CD4-positive, CD25-positive, alpha-beta regulatory T cell (primary cell): ENCODE data around the gene PTTG1IP. TPM values are rescaled to one million over a fixed set of nuclear protein-coding genes. Genes with fewer than 3 reads are reported as not detected.

Experiments
- ATAC-seq, 2 donors: fragments of 150-1000 bp; cut with Tn5 transposase; one replicate each; pipeline ENCODE4 v1.10.0; 2021; ENCODE audit warnings: low read depth in 2 of 2, moderate number of reproducible peaks in 2 of 2, moderate library complexity in 1 of 2
- DNase-seq, 3 donors: peaks; one replicate each; pipeline versions ENCODE4 v3.0.0 to v3.0.0-alpha.2; 2012 to 2022; ENCODE audit warnings: mixed read lengths in 1 of 3
- H3K27ac ChIP-seq: one replicate; pipeline ENCODE4 v1.7.0; 2013; ENCODE audit warnings: mild to moderate bottlenecking, low read length; ENCODE audit not compliant: insufficient read depth, poor library complexity, severe bottlenecking
- H3K27me3 ChIP-seq: one replicate; pipeline ENCODE4 v1.7.0; 2013; ENCODE audit warnings: low read length; ENCODE audit not compliant: control insufficient read depth, insufficient read depth
- H3K36me3 ChIP-seq: one replicate; pipeline ENCODE4 v1.7.0; 2013; ENCODE audit warnings: mild to moderate bottlenecking, low read length, moderate library complexity; ENCODE audit not compliant: control insufficient read depth, insufficient read depth
- H3K4me1 ChIP-seq: 2 replicates; pipeline ENCODE4 v1.7.0; 2013; ENCODE audit warnings: mild to moderate bottlenecking, low read length; ENCODE audit not compliant: insufficient read depth, control insufficient read depth, poor library complexity, severe bottlenecking
- H3K4me3 ChIP-seq: one replicate; pipeline ENCODE4 v1.7.0; 2013; ENCODE audit warnings: low read depth, mild to moderate bottlenecking, low read length, moderate library complexity
- H3K9me3 ChIP-seq, 2 experiments: 1 replicate in 1 of 2; 2 replicates in 1 of 2; pipeline ENCODE4 v1.7.0; 2013; ENCODE audit warnings: low read length in 2 of 2, mild to moderate bottlenecking in 1 of 2, moderate library complexity in 1 of 2; ENCODE audit not compliant: control insufficient read depth in 2 of 2
- H3K27ac Mint-ChIP-seq, 3 donors: one replicate each; pipeline ENCODE4 v1.8.0; 2020 to 2022; ENCODE audit warnings: mild to moderate bottlenecking in 3 of 3, mixed read lengths in 3 of 3, moderate library complexity in 2 of 3
- H3K27me3 Mint-ChIP-seq: one replicate; pipeline ENCODE4 v1.8.0; 2022; ENCODE audit warnings: mild to moderate bottlenecking, mixed read lengths
- H3K36me3 Mint-ChIP-seq: one replicate; pipeline ENCODE4 v1.8.0; 2020; ENCODE audit warnings: mixed read lengths
- H3K4me1 Mint-ChIP-seq, 4 donors: one replicate each; pipeline ENCODE4 v1.8.0; 2020 to 2022; ENCODE audit warnings: mixed read lengths in 4 of 4, mild to moderate bottlenecking in 1 of 4
- H3K4me3 Mint-ChIP-seq, 4 donors: one replicate each; pipeline ENCODE4 v1.8.0; 2020 to 2022; ENCODE audit warnings: mild to moderate bottlenecking in 4 of 4, mixed read lengths in 4 of 4, moderate library complexity in 3 of 4
- H3K9me3 Mint-ChIP-seq, 7 donors: one replicate each; pipeline ENCODE4 v1.8.0; 2020 to 2022; ENCODE audit warnings: mixed read lengths in 7 of 7, mild to moderate bottlenecking in 3 of 7, moderate library complexity in 2 of 7
- polyA plus RNA-seq, 4 donors: library from polyadenylated mRNA; unstranded; fragments of 300-500 nt; fragmentation: Illumina TruSeq; gene quantifications; one replicate each; pipeline ENCODE4 v1.2.3, GENCODE V29; 2021
- total RNA-seq: library from RNA; stranded (reverse); gene quantifications from one replicate; pipeline ENCODE4 v1.2.3, GENCODE V29; 2022

The PTTG1IP gene
- total and polyA plus RNA-seq, 5 donors from 2014 or later = 78.5 to 100 (median 95.6) TPM

- no peak overlapping the region for H3K27ac ChIP-seq
- no peaks in the 10 kb centered on the region for H3K4me1 ChIP-seq
- H3K4me3 ChIP-seq = no peak overlapping the region
- peak overlapping the region in 1 of 3 donors; percentile 32 for H3K27ac Mint-ChIP-seq
- H3K27me3 ChIP-seq = no peaks in the 10 kb centered on the region
- no peaks in the 10 kb centered on the region for H3K9me3 ChIP-seq
- ATAC-seq = peak in 1 of 2 donors; percentile 15
- no peaks in the 10 kb centered on the region for H3K27me3 Mint-ChIP-seq
- peaks cover 0 to 6% (median under 1%) of the 10 kb centered on the region in 4 donors for H3K4me1 Mint-ChIP-seq
- H3K4me3 Mint-ChIP-seq = peak overlapping the region in 1 of 4 donors; percentile 35
- H3K9me3 Mint-ChIP-seq = no peaks in the 10 kb centered on the region
- no peaks in the 10 kb centered on the region for H3K36me3 Mint-ChIP-seq
- peaks cover 56% of the 10 kb centered on the region for H3K36me3 ChIP-seq
- no peak for DNase-seq
Observed at GRCh38 chr21:44887126-44887806, 13.8 kb upstream of the PTTG1IP start.

DNA sequence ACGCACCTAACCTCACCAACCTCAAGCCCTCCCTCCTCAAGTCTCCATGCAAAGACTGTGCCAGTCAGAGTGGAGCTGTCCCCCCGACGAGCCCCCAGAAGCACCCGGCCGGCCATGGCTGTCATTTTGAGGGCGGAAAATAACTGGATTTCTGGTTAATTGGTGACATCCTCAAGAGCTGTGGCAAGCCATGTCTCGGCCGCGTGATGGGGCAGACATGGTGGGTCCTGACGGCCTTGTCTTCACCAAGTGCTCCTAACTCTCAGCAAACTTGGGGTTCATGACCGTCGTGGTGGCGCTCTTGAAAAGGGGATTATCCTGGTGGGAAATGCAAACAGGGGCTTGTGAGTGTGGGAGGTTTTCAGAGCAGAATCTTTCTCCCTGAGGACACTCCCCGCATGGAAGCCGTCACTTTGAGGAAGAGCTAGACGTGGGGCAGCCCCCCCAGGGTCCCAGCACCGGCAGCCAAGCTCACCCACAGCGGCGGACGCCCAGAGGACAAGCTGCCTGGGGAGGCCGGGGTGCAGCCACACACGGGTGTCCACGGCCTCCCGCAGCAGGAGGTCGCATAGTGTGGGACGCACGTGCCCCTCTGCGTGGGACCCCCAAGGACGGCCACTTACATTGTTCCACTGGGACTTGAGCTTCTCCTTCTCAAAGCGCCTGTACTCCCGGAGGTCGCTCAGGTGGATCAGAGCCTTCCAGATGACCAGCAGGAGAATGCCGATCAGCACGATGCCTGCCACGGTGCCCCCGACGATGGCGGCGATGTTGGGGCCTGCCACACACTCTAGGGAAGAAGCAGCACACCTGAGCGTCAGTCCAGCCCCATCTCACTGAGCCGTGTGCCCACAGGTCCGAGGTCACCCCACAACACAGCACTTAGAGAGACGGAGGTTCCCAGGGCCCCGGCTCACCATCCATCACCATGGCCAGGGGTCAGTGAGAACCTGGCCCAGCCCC lies 12.9 kb upstream of the PTTG1IP start:
- no peaks in the 10 kb centered on the region for H3K27me3 ChIP-seq
- Mint-ChIP-seq H3K9me3 (no peaks in the 10 kb centered on the region), H3K27me3 (no peaks in the 10 kb centered on the region), H3K27ac (peak overlapping the region in 1 of 3 donors; percentile 26), H3K4me1 (peaks cover 0 to 11% (median under 1%) of the 10 kb centered on the region in 4 donors), H3K36me3 (no peaks in the 10 kb centered on the region), H3K4me3 (no peak overlapping the region)
- no peak for ATAC-seq
- H3K4me3 ChIP-seq = no peak overlapping the region
- H3K9me3 ChIP-seq = no peaks in the 10 kb centered on the region
- H3K36me3 ChIP-seq = peaks cover 50% of the 10 kb centered on the region
- H3K27ac ChIP-seq = no peak overlapping the region
- peaks cover 1% of the 10 kb centered on the region for H3K4me1 ChIP-seq
- DNase-seq = no peak

DNA sequence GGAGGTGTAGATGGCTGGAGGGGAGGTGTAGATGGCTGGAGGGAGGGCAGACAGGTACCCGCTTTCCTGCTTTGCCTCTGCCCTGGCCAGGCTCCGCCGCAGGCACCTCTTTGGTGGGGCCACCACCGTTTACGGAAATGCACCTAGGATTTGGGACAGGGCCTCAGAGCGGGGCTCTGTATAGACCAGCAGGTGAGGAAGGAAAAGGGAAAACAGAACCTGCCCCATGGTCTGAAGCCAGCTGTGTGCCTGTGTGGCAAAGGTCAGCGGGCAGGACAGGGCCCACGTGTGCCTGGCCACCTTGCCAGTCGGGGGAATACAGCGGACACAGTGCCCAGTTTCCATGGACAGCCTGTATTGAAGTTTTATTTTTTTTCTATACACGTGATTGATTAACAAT lies 12.1 kb upstream of the PTTG1IP start:
- H3K27ac ChIP-seq = no peak overlapping the region
- H3K9me3 ChIP-seq = no peaks in the 10 kb centered on the region
- no peaks in the 10 kb centered on the region for H3K27me3 Mint-ChIP-seq
- no peak overlapping the region for H3K4me3 Mint-ChIP-seq
- H3K9me3 Mint-ChIP-seq = no peaks in the 10 kb centered on the region
- no peaks in the 10 kb centered on the region for H3K36me3 Mint-ChIP-seq
- DNase-seq (no peak), ATAC-seq (no peak)
- peaks cover 44% of the 10 kb centered on the region for H3K36me3 ChIP-seq
- H3K27me3 ChIP-seq = no peaks in the 10 kb centered on the region
- peaks cover 6% of the 10 kb centered on the region for H3K4me1 ChIP-seq
- H3K4me3 ChIP-seq = no peak overlapping the region
- peak overlapping the region in 1 of 3 donors; percentile 90 for H3K27ac Mint-ChIP-seq
- peaks cover 4 to 19% (median 7%) of the 10 kb centered on the region in 4 donors for H3K4me1 Mint-ChIP-seq

- Mint-ChIP-seq H3K4me3 (no peak overlapping the region), H3K27ac (peak overlapping the region in 1 of 3 donors; percentile 77), H3K27me3 (no peaks in the 10 kb centered on the region), H3K36me3 (no peaks in the 10 kb centered on the region), H3K4me1 (peaks cover 6 to 23% (median 7%) of the 10 kb centered on the region in 4 donors), H3K9me3 (no peaks in the 10 kb centered on the region)
- Histone ChIP-seq H3K4me1 (peaks cover 6% of the 10 kb centered on the region), H3K9me3 (no peaks in the 10 kb centered on the region), H3K4me3 (no peak overlapping the region), H3K27ac (no peak overlapping the region), H3K36me3 (peaks cover 29% of the 10 kb centered on the region), H3K27me3 (no peaks in the 10 kb centered on the region)
- no peak for DNase-seq
- no peak for ATAC-seq
Observed at GRCh38 chr21:44884097-44884496, 10.6 kb upstream of the PTTG1IP start.

- H3K27me3 Mint-ChIP-seq = no peaks in the 10 kb centered on the region
Observed at GRCh38 chr21:44883250-44883649, 9.8 kb upstream of the PTTG1IP start.

DNA sequence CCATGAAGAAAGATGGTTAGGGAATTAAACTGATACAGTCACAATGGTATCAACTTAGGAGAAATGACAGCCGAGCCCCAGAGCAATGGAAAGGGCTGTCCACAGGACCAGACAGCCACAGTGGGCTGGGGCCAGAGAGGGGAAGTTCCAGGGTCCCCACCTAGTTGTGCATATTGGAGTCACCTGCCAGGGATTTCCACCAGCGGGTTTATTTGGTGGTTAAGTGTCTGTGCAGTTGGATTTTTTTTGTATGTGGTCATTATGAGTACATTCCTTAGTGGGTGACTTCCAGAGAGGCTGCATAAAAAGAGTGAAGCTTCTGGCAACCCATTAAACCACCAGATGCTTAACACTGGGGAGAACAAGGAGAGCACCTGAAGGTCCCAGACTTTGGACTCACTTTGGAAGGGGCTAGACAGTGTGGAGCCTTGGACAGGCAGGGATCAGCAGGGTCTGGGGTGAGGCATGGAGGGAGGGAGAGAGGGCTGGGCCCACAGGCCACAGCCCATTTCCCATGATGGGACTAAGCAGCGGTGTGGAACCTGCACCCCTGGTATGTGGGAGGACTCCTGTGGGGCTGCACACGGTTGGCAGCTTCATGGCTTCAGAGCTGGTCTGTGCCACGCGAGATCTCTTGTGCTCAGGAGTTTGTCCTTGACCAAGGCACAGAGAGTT lies 7.8 kb upstream of the PTTG1IP start:
- Mint-ChIP-seq H3K4me1 (peaks cover 6 to 26% (median 10%) of the 10 kb centered on the region in 4 donors), H3K9me3 (no peaks in the 10 kb centered on the region), H3K4me3 (peak overlapping the region in 2 of 4 donors; percentile 21 to 27), H3K27me3 (peaks cover 7% of the 10 kb centered on the region), H3K36me3 (no peaks in the 10 kb centered on the region), H3K27ac (peak overlapping the region; percentile 65 to 94 (median 78))
- no peaks in the 10 kb centered on the region for H3K27me3 ChIP-seq
- H3K4me3 ChIP-seq = no peak overlapping the region
- H3K4me1 ChIP-seq = peaks cover 6% of the 10 kb centered on the region
- DNase-seq = no peak
- H3K36me3 ChIP-seq = peaks cover 9% of the 10 kb centered on the region
- no peaks in the 10 kb centered on the region for H3K9me3 ChIP-seq
- no peak for ATAC-seq
- H3K27ac ChIP-seq = no peak overlapping the region

More at GRCh38 chr21:44883250-44883649, 9.8 kb upstream of the PTTG1IP start:
- H3K27ac Mint-ChIP-seq = peak overlapping the region in 2 of 3 donors; percentile 55 to 56
- peaks cover 6% of the 10 kb centered on the region for H3K4me1 ChIP-seq
- H3K36me3 ChIP-seq = peaks cover 25% of the 10 kb centered on the region
- no peak overlapping the region for H3K27ac ChIP-seq
- DNase-seq (no peak), ATAC-seq (no peak)
- no peaks in the 10 kb centered on the region for H3K27me3 ChIP-seq
- H3K9me3 ChIP-seq = no peaks in the 10 kb centered on the region
- no peak overlapping the region for H3K4me3 Mint-ChIP-seq
- peaks cover 6 to 23% (median 7%) of the 10 kb centered on the region in 4 donors for H3K4me1 Mint-ChIP-seq
- H3K4me3 ChIP-seq = no peak overlapping the region
- H3K9me3 Mint-ChIP-seq = no peaks in the 10 kb centered on the region
- H3K36me3 Mint-ChIP-seq = no peaks in the 10 kb centered on the region

- Histone ChIP-seq H3K9me3 (no peaks in the 10 kb centered on the region), H3K4me1 (peaks cover 6% of the 10 kb centered on the region), H3K27ac (no peak overlapping the region), H3K4me3 (no peak overlapping the region), H3K27me3 (no peaks in the 10 kb centered on the region), H3K36me3 (peaks cover 1% of the 10 kb centered on the region)
- no peak for ATAC-seq
- peaks cover 7% of the 10 kb centered on the region for H3K27me3 Mint-ChIP-seq
- no peaks in the 10 kb centered on the region for H3K36me3 Mint-ChIP-seq
- H3K4me1 Mint-ChIP-seq = peaks cover 10 to 30% (median 12%) of the 10 kb centered on the region in 4 donors
- peak overlapping the region; percentile 65 to 94 (median 78) for H3K27ac Mint-ChIP-seq
- peak overlapping the region in 3 of 4 donors; percentile 6 to 28 (median 27) for H3K4me3 Mint-ChIP-seq
- peak in 1 of 3 donors; percentile 39 for DNase-seq
- H3K9me3 Mint-ChIP-seq = no peaks in the 10 kb centered on the region
Observed at GRCh38 chr21:44880405-44881197, 7.1 kb upstream of the PTTG1IP start.
